Esophagus muscularis mucosa (tissue), 3 donors: ENCODE measurements around the gene LARP4.

Experiments used
- CTCF ChIP-seq, 3 experiments: fragments of 200-600 bp in 2 of 3; fragments of 450-650 bp in 1 of 3; sonication (generic) in 2 of 3; IDR thresholded peaks; one replicate each; pipeline ENCODE4 v1.5.1; 2017 to 2019; ENCODE audit warnings: antibody characterized with exemption in 3 of 3, mild to moderate bottlenecking in 2 of 3, moderate library complexity in 1 of 3
- POLR2A ChIP-seq: fragments of 450-650 bp; IDR thresholded peaks from one replicate; pipeline ENCODE4 v1.6.1; 2017; ENCODE audit warnings: antibody characterized with exemption, moderate library complexity, mild to moderate bottlenecking, low read depth

DNA sequence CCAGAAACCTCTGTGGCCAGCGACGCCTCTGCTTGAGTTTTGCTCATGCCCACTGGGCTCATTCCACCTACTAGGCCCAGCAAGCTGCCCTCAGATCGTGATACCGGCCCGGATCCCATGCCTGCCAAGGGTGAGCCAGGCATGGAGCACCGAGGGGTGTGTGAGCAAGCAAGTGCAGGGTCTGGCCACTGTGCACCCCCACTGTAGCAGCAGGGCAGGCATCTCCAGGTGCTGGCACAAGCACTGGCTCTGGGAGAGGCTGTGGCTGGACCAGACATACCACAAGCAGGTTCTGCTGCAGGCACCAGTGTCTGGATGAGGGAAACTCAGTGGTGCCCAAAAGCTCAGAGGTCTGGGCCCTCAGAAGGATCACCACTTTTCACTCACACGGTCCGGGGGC is 24.9 kb upstream of the LARP4 start:
- TF ChIP-seq CTCF (IDR thresholded peaks at IDR 0.05) (no peak), POLR2A (no peak)
